Keratinocyte (primary cell): ENCODE data around the gene PLCXD1. TPM values are rescaled to one million over a fixed set of nuclear protein-coding genes. Genes with fewer than 3 reads are reported as not detected.

Experiments
- DNase-seq: peaks from one replicate; pipeline ENCODE4 v3.0.0-alpha.2; 2011; ENCODE audit warnings: low read depth, missing footprints, low spot score
- FAIRE-seq: peaks from 2 replicates; lab custom pipeline; 2011; peaks lifted over from hg19 to GRCh38; lab: Jason Lieb, UNC
- H2AFZ ChIP-seq: 2 replicates; pipeline ENCODE4 v1.6.0; 2012; ENCODE audit warnings: low read length, control low read depth, inconsistent platforms; ENCODE audit not compliant: control insufficient read depth
- H3K27ac ChIP-seq: 2 replicates; pipeline ENCODE4 v1.5.1; 2011; ENCODE audit warnings: low read length; ENCODE audit not compliant: control insufficient read depth, insufficient read depth
- H3K27me3 ChIP-seq: 3 replicates; pipeline ENCODE4 v1.6.0; 2011; ENCODE audit warnings: low read length; ENCODE audit not compliant: control insufficient read depth, insufficient read depth; ENCODE audit errors: extremely low read depth
- H3K36me3 ChIP-seq, 2 experiments: 2 replicates in 1 of 2; 3 replicates in 1 of 2; pipeline ENCODE4 v1.5.1; 2011; ENCODE audit warnings: low read length in 2 of 2, mild to moderate bottlenecking in 1 of 2; ENCODE audit not compliant: control insufficient read depth in 2 of 2, insufficient read depth in 2 of 2; ENCODE audit errors: extremely low read depth in 1 of 2
- H3K4me1 ChIP-seq: 3 replicates; pipeline ENCODE4 v1.5.1; 2011; ENCODE audit warnings: low read length; ENCODE audit not compliant: control insufficient read depth, insufficient read depth; ENCODE audit errors: extremely low read depth
- H3K4me2 ChIP-seq: 3 replicates; pipeline ENCODE4 v1.6.0; 2011; ENCODE audit warnings: low read depth, low read length; ENCODE audit not compliant: control insufficient read depth, insufficient read depth; ENCODE audit errors: extremely low read depth
- H3K4me3 ChIP-seq, 3 experiments: fragments of 200-600 bp in 1 of 3; sonication (generic) in 1 of 3; 2 replicates in 2 of 3; 3 replicates in 1 of 3; pipeline ENCODE4 v1.5.1; 2011 to 2016; ENCODE audit warnings: low read length in 3 of 3, mild to moderate bottlenecking in 3 of 3, control low read depth in 2 of 3, inconsistent platforms in 1 of 3, low read depth in 1 of 3, mixed read lengths in 1 of 3, mixed run types in 1 of 3, moderate library complexity in 1 of 3; ENCODE audit not compliant: control insufficient read depth in 2 of 3, insufficient read depth in 2 of 3; ENCODE audit errors: extremely low read depth in 1 of 3
- H3K79me2 ChIP-seq: 2 replicates; pipeline ENCODE4 v1.6.0; 2012; ENCODE audit warnings: low read length; ENCODE audit not compliant: control insufficient read depth, insufficient read depth
- H3K9ac ChIP-seq: 3 replicates; pipeline ENCODE4 v1.6.0; 2011; ENCODE audit warnings: low read length; ENCODE audit not compliant: control insufficient read depth, insufficient read depth; ENCODE audit errors: extremely low read depth
- H3K9me1 ChIP-seq: 3 replicates; pipeline ENCODE4 v1.6.0; 2011; ENCODE audit warnings: low read length; ENCODE audit not compliant: control insufficient read depth, insufficient read depth; ENCODE audit errors: extremely low read depth
- H3K9me3 ChIP-seq: 2 replicates; pipeline ENCODE4 v1.5.1; 2012; ENCODE audit warnings: low read depth, low read length; ENCODE audit not compliant: control insufficient read depth
- H4K20me1 ChIP-seq: 3 replicates; pipeline ENCODE4 v1.6.0; 2011; ENCODE audit warnings: low read length; ENCODE audit not compliant: control insufficient read depth, insufficient read depth; ENCODE audit errors: extremely low read depth
- CTCF ChIP-seq, 3 experiments: IDR thresholded peaks in 1 of 3; conservative IDR thresholded peaks in 1 of 3; optimal IDR thresholded peaks in 1 of 3; 2 replicates in 2 of 3; 3 replicates in 1 of 3; pipeline versions ENCODE3 to v1.5.1; 2011; ENCODE audit warnings: low read length in 3 of 3, mild to moderate bottlenecking in 3 of 3, moderate library complexity in 2 of 3, control low read depth in 1 of 3, inconsistent platforms in 1 of 3; ENCODE audit not compliant: insufficient read depth in 2 of 3; ENCODE audit errors: extremely low read depth in 1 of 3
- EZH2 ChIP-seq: IDR thresholded peaks from one replicate; pipeline ENCODE4 v1.6.1; 2012; ENCODE audit warnings: inconsistent platforms, mild to moderate bottlenecking, low read length, moderate library complexity
- dilution Hi-C: fragments of 300-500 bp; cut with MboI; formaldehyde crosslinking; loops from one replicate; pipeline ENCODE4 v1.7.0; 2020; ENCODE audit warnings: low sequenced_read_pairs; ENCODE audit not compliant: extremely low pct_ligation_motif_present
- polyA plus RNA-seq, 5 experiments: library from polyadenylated mRNA; depleted of rRNA in 3 of 5; stranded (reverse) in 3 of 5; stranded (forward) in 1 of 5; unstranded in 1 of 5; fragments of >200 nt; gene quantifications; 1 replicate in 1 of 5; 2 replicates in 3 of 5; 3 replicates in 1 of 5; pipeline versions ENCODE4 v1.2.1 to v1.2.3, GENCODE V29; 2011 to 2012; ENCODE audit warnings: missing spikeins in 2 of 5, low read depth in 1 of 5, low replicate concordance in 1 of 5

PLCXD1 gene
- polyA plus RNA-seq, 1 donor (not counting 4 experiments of a cell fraction or from before 2014, with no cell fraction given) = 6.3 TPM

GRCh38 chrX:340641-341423, 59.7 kb downstream of the PLCXD1 start:
- no peaks in the 10 kb centered on the region for H3K36me3 ChIP-seq
- peaks cover 2% of the 10 kb centered on the region for H3K9me3 ChIP-seq
- no peaks in the 10 kb centered on the region for H3K4me1 ChIP-seq
- H3K9ac ChIP-seq = no peak overlapping the region
- H3K79me2 ChIP-seq = no peaks in the 10 kb centered on the region
- no peaks in the 10 kb centered on the region for H3K9me1 ChIP-seq
- H4K20me1 ChIP-seq = no peaks in the 10 kb centered on the region
- no peak overlapping the region for H3K27ac ChIP-seq
- no peak for TF ChIP-seq EZH2
- no peak for TF ChIP-seq CTCF (optimal IDR thresholded peaks at IDR 0.05 in 1 of 3, IDR thresholded peaks at IDR 0.05 in 1 of 3, conservative IDR thresholded peaks at IDR 0.05 in 1 of 3; ENCODE audit: extremely low read depth in 1 of 3, insufficient read depth in 2 of 3, low read length in 3 of 3)
- FAIRE-seq (no peak), DNase-seq (no peak)
- H2AFZ ChIP-seq = no peak overlapping the region
- H3K4me2 ChIP-seq = no peak overlapping the region
- no peaks in the 10 kb centered on the region for H3K27me3 ChIP-seq
- no peak overlapping the region for H3K4me3 ChIP-seq
- dilution Hi-C loops = no loop called here

GRCh38 chrX:341541-342101, 60.4 kb downstream of the PLCXD1 start:
- H3K79me2 ChIP-seq = no peaks in the 10 kb centered on the region
- TF ChIP-seq CTCF (optimal IDR thresholded peaks at IDR 0.05 in 1 of 3, IDR thresholded peaks at IDR 0.05 in 1 of 3, conservative IDR thresholded peaks at IDR 0.05 in 1 of 3; ENCODE audit: extremely low read depth in 1 of 3, insufficient read depth in 2 of 3, low read length in 3 of 3) = no peak
- no peak for TF ChIP-seq EZH2
- no peaks in the 10 kb centered on the region for H3K27me3 ChIP-seq
- H3K4me1 ChIP-seq = no peaks in the 10 kb centered on the region
- no peak overlapping the region for H3K9ac ChIP-seq
- FAIRE-seq (no peak), DNase-seq (no peak)
- dilution Hi-C loops = no loop called here
- no peaks in the 10 kb centered on the region for H4K20me1 ChIP-seq
- no peaks in the 10 kb centered on the region for H3K9me1 ChIP-seq
- no peaks in the 10 kb centered on the region for H3K36me3 ChIP-seq
- no peak overlapping the region for H3K4me3 ChIP-seq
- H3K4me2 ChIP-seq = no peak overlapping the region
- H2AFZ ChIP-seq = no peak overlapping the region
- peaks cover 2% of the 10 kb centered on the region for H3K9me3 ChIP-seq
- H3K27ac ChIP-seq = no peak overlapping the region
